IPS-15b (cell line): Measurements from ENCODE around the gene SERPINE2.

ENCODE experiments used
- H3K27me3 ChIP-seq: one replicate; pipeline ENCODE4 v1.6.1; 2013; ENCODE audit warnings: low read length; ENCODE audit not compliant: control insufficient read depth, insufficient read depth
- H3K36me3 ChIP-seq: one replicate; pipeline ENCODE4 v1.6.1; 2013; ENCODE audit warnings: low read length; ENCODE audit not compliant: control insufficient read depth, insufficient read depth
- H3K4me1 ChIP-seq: one replicate; pipeline ENCODE4 v1.6.1; 2013; ENCODE audit warnings: mild to moderate bottlenecking, low read length; ENCODE audit not compliant: control insufficient read depth, insufficient read depth
- H3K4me3 ChIP-seq: one replicate; pipeline ENCODE4 v1.5.1; 2013; ENCODE audit warnings: low read depth, low read length
- H3K9ac ChIP-seq: one replicate; pipeline ENCODE4 v1.6.1; 2013; ENCODE audit warnings: low read depth, mild to moderate bottlenecking, low read length
- H3K9me3 ChIP-seq: one replicate; pipeline ENCODE4 v1.6.1; 2013; ENCODE audit warnings: mild to moderate bottlenecking, low read length; ENCODE audit not compliant: control insufficient read depth, insufficient read depth

Gene SERPINE2

GRCh38 chr2:224027070-224027469, 12.0 kb downstream of the SERPINE2 start:
- Histone ChIP-seq H3K36me3 (no peaks in the 10 kb centered on the region), H3K4me1 (peaks cover 30% of the 10 kb centered on the region), H3K4me3 (no peak overlapping the region), H3K9ac (no peak overlapping the region), H3K9me3 (no peaks in the 10 kb centered on the region), H3K27me3 (peaks cover 8% of the 10 kb centered on the region)

GRCh38 chr2:224025874-224026273, 13.2 kb downstream of the SERPINE2 start:
- H3K9me3 ChIP-seq: no peaks in the 10 kb centered on the region
- no peak overlapping the region for H3K4me3 ChIP-seq
- no peak overlapping the region for H3K9ac ChIP-seq
- H3K4me1 ChIP-seq: peaks cover 25% of the 10 kb centered on the region
- no peaks in the 10 kb centered on the region for H3K36me3 ChIP-seq
- peaks cover 8% of the 10 kb centered on the region for H3K27me3 ChIP-seq

DNA sequence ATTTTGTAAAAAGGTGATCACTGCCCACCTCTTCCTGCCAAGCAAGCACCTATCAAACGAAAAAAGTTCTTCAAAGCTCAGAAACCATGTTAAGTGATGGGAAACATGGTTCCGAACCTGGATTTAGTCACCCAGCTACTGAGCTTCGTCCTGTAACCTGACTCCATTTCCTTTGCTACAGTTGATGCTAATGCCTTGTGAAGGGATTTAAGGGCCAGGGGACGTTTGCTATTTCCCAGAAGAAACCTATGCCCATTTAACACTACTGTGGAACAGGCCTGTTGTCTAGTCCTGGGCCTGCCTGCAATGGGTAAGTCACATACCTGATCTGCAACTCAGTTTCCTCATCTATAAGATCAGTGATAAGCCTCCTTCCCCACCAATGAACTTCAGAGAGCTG, 14.8 kb downstream of the SERPINE2 start:
- peaks cover 8% of the 10 kb centered on the region for H3K27me3 ChIP-seq
- no peak overlapping the region for H3K9ac ChIP-seq
- peaks cover 25% of the 10 kb centered on the region for H3K4me1 ChIP-seq
- no peak overlapping the region for H3K4me3 ChIP-seq
- H3K9me3 ChIP-seq: no peaks in the 10 kb centered on the region
- no peaks in the 10 kb centered on the region for H3K36me3 ChIP-seq

DNA sequence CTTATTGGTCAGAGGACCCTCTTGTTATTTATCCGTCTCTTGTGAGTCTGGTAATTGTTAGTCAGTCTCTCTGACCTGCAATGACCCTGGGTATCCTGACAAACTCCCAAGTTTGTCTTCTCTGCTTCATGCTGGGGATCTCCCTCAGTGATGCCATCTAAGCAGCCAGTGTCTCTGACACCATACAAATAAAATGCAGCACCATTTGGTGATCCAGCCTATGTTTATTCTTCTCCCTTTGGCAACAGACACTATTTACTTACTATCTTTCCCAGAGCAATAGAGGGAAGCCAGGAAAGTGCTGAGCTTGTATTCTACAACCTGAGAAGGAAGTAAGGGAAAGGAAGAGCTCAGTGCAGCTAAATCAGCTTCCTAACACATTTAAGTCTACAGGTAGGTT, 15.9 kb downstream of the SERPINE2 start:
- no peaks in the 10 kb centered on the region for H3K9me3 ChIP-seq
- H3K4me3 ChIP-seq: no peak overlapping the region
- no peak overlapping the region for H3K9ac ChIP-seq
- no peaks in the 10 kb centered on the region for H3K36me3 ChIP-seq
- peaks cover 4% of the 10 kb centered on the region for H3K27me3 ChIP-seq
- H3K4me1 ChIP-seq: peaks cover 25% of the 10 kb centered on the region

DNA sequence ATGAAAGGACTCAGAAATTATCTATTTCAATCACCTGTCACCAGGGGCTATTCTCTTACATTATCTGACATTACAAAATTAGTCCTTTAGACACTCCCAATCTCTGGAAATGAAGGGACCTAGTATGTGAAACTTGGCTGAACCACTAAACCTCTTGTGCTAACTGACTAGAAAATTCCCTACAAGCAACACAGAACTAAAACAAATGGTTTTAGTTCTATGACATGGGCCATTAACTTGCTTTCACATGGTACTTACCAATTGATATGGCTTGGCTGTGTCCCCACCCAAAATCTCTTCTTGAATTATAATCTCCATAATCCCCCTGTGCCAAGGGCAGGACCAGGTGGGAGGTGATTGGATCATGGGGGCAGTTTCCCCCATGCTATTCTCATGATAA, 16.6 kb downstream of the SERPINE2 start:
- H3K9ac ChIP-seq: no peak overlapping the region
- peaks cover 4% of the 10 kb centered on the region for H3K27me3 ChIP-seq
- H3K4me1 ChIP-seq: peaks cover 21% of the 10 kb centered on the region
- H3K36me3 ChIP-seq: no peaks in the 10 kb centered on the region
- H3K4me3 ChIP-seq: no peak overlapping the region
- H3K9me3 ChIP-seq: no peaks in the 10 kb centered on the region

GRCh38 chr2:224020523-224020922, 18.6 kb downstream of the SERPINE2 start:
- Histone ChIP-seq H3K4me1 (peaks cover 4% of the 10 kb centered on the region), H3K36me3 (no peaks in the 10 kb centered on the region), H3K4me3 (no peak overlapping the region), H3K27me3 (no peaks in the 10 kb centered on the region), H3K9ac (no peak overlapping the region), H3K9me3 (no peaks in the 10 kb centered on the region)

DNA sequence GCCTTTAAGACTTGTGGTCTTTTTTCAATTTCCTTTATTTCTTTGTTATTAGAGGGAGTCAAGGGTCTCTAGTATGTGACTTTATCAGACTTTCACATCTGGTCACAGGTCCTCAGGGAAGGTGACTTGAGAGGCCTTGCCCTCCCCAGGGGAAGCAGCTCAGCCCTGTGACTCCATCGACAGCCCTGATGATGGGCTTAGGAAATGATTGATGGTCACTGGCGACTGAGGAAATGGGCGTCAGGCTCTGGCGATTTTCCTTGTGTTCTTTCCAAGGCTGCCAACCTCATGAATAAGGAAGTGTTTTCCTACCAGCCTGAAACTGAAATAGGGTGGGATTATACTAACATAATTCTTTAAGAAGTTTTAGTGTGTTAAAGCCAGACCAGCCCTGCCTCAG, 21.1 kb downstream of the SERPINE2 start:
- Histone ChIP-seq H3K4me3 (no peak overlapping the region), H3K9ac (no peak overlapping the region), H3K27me3 (no peaks in the 10 kb centered on the region), H3K9me3 (no peaks in the 10 kb centered on the region), H3K4me1 (no peaks in the 10 kb centered on the region), H3K36me3 (no peaks in the 10 kb centered on the region)

GRCh38 chr2:224016963-224017362, 22.1 kb downstream of the SERPINE2 start:
- Histone ChIP-seq H3K36me3 (no peaks in the 10 kb centered on the region), H3K9me3 (no peaks in the 10 kb centered on the region), H3K4me3 (no peak overlapping the region), H3K4me1 (no peaks in the 10 kb centered on the region), H3K27me3 (no peaks in the 10 kb centered on the region), H3K9ac (no peak overlapping the region)

DNA sequence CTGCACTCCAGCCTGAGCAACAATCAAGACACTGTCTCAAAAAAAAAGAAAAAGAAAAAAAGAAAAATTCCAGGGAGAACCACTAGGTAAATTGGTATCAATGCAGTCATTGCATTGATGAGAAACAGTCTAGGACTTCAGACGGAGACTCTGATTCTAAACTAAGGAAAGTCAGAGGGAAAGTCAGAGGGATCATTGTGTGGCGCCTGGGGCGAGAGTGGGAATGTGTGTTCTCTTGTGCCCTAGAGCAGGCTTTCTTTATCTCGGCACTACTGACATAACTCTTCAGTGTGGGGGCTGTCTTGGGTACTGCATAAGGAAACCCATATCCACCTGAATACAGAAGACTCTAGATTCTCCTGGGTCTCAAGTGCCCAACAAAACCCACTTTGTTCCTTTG, 24.8 kb downstream of the SERPINE2 start:
- Histone ChIP-seq H3K4me3 (no peak overlapping the region), H3K9ac (no peak overlapping the region), H3K9me3 (no peaks in the 10 kb centered on the region), H3K36me3 (no peaks in the 10 kb centered on the region), H3K4me1 (peaks cover under 1% of the 10 kb centered on the region), H3K27me3 (no peaks in the 10 kb centered on the region)

- H3K27me3 ChIP-seq: no peaks in the 10 kb centered on the region
- H3K9ac ChIP-seq: no peak overlapping the region
- H3K4me1 ChIP-seq: peaks cover 7% of the 10 kb centered on the region
- no peaks in the 10 kb centered on the region for H3K36me3 ChIP-seq
- H3K4me3 ChIP-seq: no peak overlapping the region
- no peaks in the 10 kb centered on the region for H3K9me3 ChIP-seq
These were observed 27.2 kb downstream of the SERPINE2 start for GRCh38 chr2:224011837-224012236.

DNA sequence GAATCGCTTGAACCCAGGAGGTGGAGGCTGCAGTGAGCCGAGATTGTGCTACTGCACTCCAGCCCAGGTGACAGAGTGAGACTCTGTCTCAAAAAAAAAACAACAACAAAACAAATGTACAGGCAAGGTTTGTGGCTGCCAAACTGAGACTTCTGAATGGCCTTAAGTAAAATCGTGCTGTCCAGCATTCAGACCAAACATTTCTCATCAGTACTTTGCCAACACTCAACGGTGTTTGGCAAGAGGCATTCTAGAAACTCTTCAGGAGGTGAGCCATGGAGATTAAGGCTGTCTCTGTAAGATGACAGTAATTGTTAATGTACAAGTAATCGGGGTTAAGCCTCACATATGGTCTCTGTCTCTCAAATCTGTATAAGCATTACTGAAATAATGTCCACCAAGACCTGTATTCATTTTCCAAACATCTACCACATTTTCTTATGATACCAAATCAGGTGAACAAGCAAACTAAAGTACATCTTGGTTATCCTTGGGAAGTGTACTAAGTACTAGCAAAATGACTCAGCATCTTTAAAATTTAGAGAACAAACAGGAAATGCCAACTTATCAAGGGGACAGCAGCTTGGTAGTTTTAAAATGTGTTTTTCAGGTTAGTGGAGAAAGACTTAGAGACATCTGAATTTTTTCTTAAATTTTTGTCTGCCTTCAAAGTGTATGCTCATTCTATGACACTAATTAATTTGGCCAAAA, 29.3 kb downstream of the SERPINE2 start:
- Histone ChIP-seq H3K27me3 (no peaks in the 10 kb centered on the region), H3K4me3 (no peak overlapping the region), H3K36me3 (no peaks in the 10 kb centered on the region), H3K9me3 (no peaks in the 10 kb centered on the region), H3K9ac (no peak overlapping the region), H3K4me1 (peaks cover 7% of the 10 kb centered on the region)

GRCh38 chr2:224008702-224009261, 30.3 kb downstream of the SERPINE2 start:
- no peak overlapping the region for H3K4me3 ChIP-seq

More at GRCh38 chr2:224008702-224009261, 30.3 kb downstream of the SERPINE2 start:
- Histone ChIP-seq H3K36me3 (no peaks in the 10 kb centered on the region), H3K27me3 (no peaks in the 10 kb centered on the region), H3K9me3 (no peaks in the 10 kb centered on the region), H3K9ac (no peak overlapping the region), H3K4me1 (peaks cover 10% of the 10 kb centered on the region)
